ENCODE data around the gene VTI1A.

The VTI1A gene

DNA sequence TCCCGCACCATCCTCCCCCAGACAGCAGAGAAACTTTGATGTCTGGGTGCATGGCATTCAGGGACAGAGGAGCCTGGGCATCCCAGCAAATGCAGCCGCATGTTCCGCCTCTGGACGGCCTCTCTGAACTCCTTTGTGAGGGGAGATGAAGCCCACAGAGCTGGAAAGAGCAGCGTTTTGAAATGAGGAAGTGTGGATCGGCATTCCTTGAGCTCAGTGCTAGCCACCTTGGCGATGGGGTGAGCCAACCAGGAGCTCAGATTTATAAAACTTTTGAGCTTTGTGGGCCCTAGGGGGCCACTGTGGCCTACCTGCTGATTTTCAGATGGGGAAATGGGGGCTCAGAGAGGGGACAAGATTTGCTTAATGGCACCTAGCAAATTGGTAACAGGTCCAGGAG is 376.6 kb downstream of the VTI1A start:
- H2AFZ ChIP-seq: no peak overlapping the region
- H3K9ac ChIP-seq: no peak overlapping the region
- no peaks in the 10 kb centered on the region for H3K36me3 ChIP-seq (ENCODE audit: control insufficient read depth, insufficient read depth, low read length)
- H3K4me3 ChIP-seq (ENCODE audit: low read depth, low read length): no peak overlapping the region
- no peak overlapping the region for H3K27ac ChIP-seq
- no peak overlapping the region for H3K4me2 ChIP-seq (ENCODE audit: low read length)
- peaks cover 5% of the 10 kb centered on the region for H3K4me1 ChIP-seq
- no peaks in the 10 kb centered on the region for H3K27me3 ChIP-seq (ENCODE audit: control insufficient read depth, insufficient read depth, low read length)
- TF ChIP-seq, protein P1, sequence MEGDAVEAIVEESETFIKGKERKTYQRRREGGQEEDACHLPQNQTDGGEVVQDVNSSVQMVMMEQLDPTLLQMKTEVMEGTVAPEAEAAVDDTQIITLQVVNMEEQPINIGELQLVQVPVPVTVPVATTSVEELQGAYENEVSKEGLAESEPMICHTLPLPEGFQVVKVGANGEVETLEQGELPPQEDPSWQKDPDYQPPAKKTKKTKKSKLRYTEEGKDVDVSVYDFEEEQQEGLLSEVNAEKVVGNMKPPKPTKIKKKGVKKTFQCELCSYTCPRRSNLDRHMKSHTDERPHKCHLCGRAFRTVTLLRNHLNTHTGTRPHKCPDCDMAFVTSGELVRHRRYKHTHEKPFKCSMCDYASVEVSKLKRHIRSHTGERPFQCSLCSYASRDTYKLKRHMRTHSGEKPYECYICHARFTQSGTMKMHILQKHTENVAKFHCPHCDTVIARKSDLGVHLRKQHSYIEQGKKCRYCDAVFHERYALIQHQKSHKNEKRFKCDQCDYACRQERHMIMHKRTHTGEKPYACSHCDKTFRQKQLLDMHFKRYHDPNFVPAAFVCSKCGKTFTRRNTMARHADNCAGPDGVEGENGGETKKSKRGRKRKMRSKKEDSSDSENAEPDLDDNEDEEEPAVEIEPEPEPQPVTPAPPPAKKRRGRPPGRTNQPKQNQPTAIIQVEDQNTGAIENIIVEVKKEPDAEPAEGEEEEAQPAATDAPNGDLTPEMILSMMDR (IDR thresholded peaks at IDR 0.05): no peak
- no peaks in the 10 kb centered on the region for H3K9me3 ChIP-seq (ENCODE audit: control insufficient read depth, low read length)
- no peaks in the 10 kb centered on the region for H3K79me2 ChIP-seq

DNA sequence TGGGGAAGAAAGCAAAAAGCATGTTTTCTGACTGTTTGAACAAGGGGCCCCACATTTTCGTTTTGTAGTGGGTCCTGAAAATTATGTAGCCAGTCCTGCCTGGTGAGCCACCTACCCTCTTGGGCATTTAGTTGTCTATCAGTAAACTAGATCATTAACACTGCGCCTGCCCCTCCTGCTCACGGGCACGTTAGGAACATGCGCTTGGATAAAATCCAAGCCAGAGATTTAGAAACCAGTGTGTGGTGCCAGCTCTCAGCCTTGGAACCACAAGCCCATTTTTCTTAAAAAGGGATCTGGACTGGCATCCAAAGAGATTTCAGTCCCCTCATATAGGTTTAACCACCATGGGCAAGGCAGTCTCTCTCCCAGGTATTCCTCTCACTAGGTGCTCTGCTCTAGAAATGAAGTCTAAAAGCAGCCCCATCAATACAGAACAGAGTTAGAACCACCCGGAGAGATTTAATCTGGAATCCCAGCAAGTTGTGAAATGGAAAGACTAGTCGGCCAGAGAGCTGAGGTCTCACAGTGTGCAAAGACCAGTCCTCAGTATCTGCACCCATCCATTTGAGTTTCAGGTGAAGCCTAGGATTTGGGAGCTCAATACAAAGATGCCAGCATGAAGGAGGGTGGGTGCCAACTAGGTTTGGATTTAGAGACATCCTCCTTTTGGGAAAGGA is 379.1 kb downstream of the VTI1A start:
- Histone ChIP-seq H3K9ac (no peak overlapping the region), H2AFZ (no peak overlapping the region), H3K9me3 (ENCODE audit: control insufficient read depth, low read length) (no peaks in the 10 kb centered on the region), H3K4me3 (ENCODE audit: low read depth, low read length) (no peak overlapping the region), H3K36me3 (ENCODE audit: control insufficient read depth, insufficient read depth, low read length) (no peaks in the 10 kb centered on the region), H3K4me1 (peaks cover 5% of the 10 kb centered on the region), H3K79me2 (no peaks in the 10 kb centered on the region), H3K27ac (no peak overlapping the region), H3K4me2 (ENCODE audit: low read length) (peak overlapping the region; percentile 55), H3K27me3 (ENCODE audit: control insufficient read depth, insufficient read depth, low read length) (no peaks in the 10 kb centered on the region)
- TF ChIP-seq, protein P1 (IDR thresholded peaks at IDR 0.05): no peak

DNA sequence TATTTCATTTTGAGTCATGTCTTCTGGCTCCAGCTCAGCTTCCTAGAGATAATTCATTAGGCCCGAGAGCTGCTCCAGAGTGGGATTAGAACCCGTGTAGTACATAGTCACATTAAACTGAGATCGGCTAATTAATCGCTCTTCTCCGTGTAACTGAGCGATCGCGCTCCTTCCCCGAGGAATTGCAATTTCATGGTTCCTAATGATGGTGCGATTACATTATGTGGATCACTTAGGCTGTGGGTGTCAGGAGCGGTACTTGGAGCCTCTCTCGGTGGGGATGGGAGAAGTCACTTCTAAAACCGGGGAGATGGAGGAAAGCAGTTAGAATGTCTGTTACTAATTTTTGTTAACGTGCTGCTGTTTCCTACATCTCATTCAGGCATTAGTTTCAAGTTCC is 380.1 kb downstream of the VTI1A start:
- TF ChIP-seq, protein P1 (IDR thresholded peaks at IDR 0.05): no peak
- H3K27ac ChIP-seq: no peak overlapping the region
- H3K36me3 ChIP-seq (ENCODE audit: control insufficient read depth, insufficient read depth, low read length): no peaks in the 10 kb centered on the region
- no peak overlapping the region for H2AFZ ChIP-seq
- H3K79me2 ChIP-seq: no peaks in the 10 kb centered on the region
- no peaks in the 10 kb centered on the region for H3K9me3 ChIP-seq (ENCODE audit: control insufficient read depth, low read length)
- peaks cover 5% of the 10 kb centered on the region for H3K4me1 ChIP-seq
- no peak overlapping the region for H3K4me2 ChIP-seq (ENCODE audit: low read length)
- H3K27me3 ChIP-seq (ENCODE audit: control insufficient read depth, insufficient read depth, low read length): no peaks in the 10 kb centered on the region
- H3K4me3 ChIP-seq (ENCODE audit: low read depth, low read length): no peak overlapping the region
- H3K9ac ChIP-seq: no peak overlapping the region

DNA sequence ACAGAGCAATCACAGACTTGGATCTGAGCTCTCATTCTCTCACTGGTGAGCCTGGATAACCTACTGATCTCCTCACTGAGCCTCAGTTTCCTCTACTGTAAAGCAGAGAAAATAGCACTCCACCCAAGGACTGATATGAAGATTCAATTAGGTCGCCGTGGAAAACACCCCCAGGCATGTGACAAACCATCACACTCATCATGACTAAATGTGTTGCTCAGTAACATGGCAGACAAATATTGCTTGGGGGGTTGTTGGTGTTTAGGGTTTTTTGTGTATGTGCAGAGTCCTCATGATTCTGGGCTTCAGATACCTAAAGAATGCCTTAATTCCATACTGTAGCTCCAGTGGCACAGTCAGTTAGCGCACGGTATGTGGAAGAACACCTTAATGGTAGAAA is 380.9 kb downstream of the VTI1A start:
- no peaks in the 10 kb centered on the region for H3K79me2 ChIP-seq
- peaks cover 5% of the 10 kb centered on the region for H3K4me1 ChIP-seq
- H3K4me3 ChIP-seq (ENCODE audit: low read depth, low read length): no peak overlapping the region
- H2AFZ ChIP-seq: no peak overlapping the region
- H3K9ac ChIP-seq: no peak overlapping the region
- TF ChIP-seq, protein P1 (IDR thresholded peaks at IDR 0.05): no peak
- H3K27me3 ChIP-seq (ENCODE audit: control insufficient read depth, insufficient read depth, low read length): no peaks in the 10 kb centered on the region
- H3K9me3 ChIP-seq (ENCODE audit: control insufficient read depth, low read length): no peaks in the 10 kb centered on the region
- no peak overlapping the region for H3K4me2 ChIP-seq (ENCODE audit: low read length)
- H3K36me3 ChIP-seq (ENCODE audit: control insufficient read depth, insufficient read depth, low read length): no peaks in the 10 kb centered on the region
- H3K27ac ChIP-seq: no peak overlapping the region

DNA sequence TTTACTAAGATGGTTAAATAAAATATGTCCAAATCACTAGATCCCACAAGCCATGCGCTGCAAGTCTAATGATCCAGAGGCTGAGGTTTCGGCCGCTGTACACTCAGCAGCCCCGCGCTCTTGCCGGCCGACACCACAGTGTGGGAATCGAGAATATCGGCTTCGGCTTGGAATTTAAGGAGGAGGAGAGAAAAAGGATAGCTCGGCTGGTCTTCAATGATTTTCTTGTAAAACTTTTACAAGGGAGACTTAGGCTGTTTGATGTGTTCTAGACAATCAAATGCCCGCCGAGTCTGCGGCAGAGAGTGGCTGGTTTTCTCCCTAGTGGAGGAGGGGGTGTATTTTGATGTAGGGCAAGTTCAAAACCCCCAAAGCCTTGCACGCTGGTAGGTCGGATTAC is 384.8 kb downstream of the VTI1A start:
- no peaks in the 10 kb centered on the region for H3K4me1 ChIP-seq

More for the DNA sequence above, 384.8 kb downstream of the VTI1A start:
- H3K4me2 ChIP-seq (ENCODE audit: low read length): no peak overlapping the region
- no peaks in the 10 kb centered on the region for H3K27me3 ChIP-seq (ENCODE audit: control insufficient read depth, insufficient read depth, low read length)
- no peak overlapping the region for H3K9ac ChIP-seq
- H3K27ac ChIP-seq: no peak overlapping the region
- H3K9me3 ChIP-seq (ENCODE audit: control insufficient read depth, low read length): no peaks in the 10 kb centered on the region
- no peaks in the 10 kb centered on the region for H3K79me2 ChIP-seq
- H3K4me3 ChIP-seq (ENCODE audit: low read depth, low read length): no peak overlapping the region
- TF ChIP-seq, protein P1 (IDR thresholded peaks at IDR 0.05): no peak
- no peak overlapping the region for H2AFZ ChIP-seq
- H3K36me3 ChIP-seq (ENCODE audit: control insufficient read depth, insufficient read depth, low read length): no peaks in the 10 kb centered on the region
